Activated T-cell treated with anti-CD3 and anti-CD28 coated beads, Interleukin-2, amount 50 U/mL, for 48 hours (primary cell): ENCODE data around the gene HYAL1.
A peak's percentile ranks its signal among the peaks of the same experiment; 100 is the strongest.
"Not testable (repeated sequence)": the region's sequence is repeated elsewhere in the genome, so short reads cannot be mapped to it uniquely, and the experiment has no call there.

Experiments
- DNase-seq, 2 experiments: peaks; one replicate each; pipeline ENCODE4 v3.0.0-alpha.2; 2020

Gene HYAL1

DNA sequence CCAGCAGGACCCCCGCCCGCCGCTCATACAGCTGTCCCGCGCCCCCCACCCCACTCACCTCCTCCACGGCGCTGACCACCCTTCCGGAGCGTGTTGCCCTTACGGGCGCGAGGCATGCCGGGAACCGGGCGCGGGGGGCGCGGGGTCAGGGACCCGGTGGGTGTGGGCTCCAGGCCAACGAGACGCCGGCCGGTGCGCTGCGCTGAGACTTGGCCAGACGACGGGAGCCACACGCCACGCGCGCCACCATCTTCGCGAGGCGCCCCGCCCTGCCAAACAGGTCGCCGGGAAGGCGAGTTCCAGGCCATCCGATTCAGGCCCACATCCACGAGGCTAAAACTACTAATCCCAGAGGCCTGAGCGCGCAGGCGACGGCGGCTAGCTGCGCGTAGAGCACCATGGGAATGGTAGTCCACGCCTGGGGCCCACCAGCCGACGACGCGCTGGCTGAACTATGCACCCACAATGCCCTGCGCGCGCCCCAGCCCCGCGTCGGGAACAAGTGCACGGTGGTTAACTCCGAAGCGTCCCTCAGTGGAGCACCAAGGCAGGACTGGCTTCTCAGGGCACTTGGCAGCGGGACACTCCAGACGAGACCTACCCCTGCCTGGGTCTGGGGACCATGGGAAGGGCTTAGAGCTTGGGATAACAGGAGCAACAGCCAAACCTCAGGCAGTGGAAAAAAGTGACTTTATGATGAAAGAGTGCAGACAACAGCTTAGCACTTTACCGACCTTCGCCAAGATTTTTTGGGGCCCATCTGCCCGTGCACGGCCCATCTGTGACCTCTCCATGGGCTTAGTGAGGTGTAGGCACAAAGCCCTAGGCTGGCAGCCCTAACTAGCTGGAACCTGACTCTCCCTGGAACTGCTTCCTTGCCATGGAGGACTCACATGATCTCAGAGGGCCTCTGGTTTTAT lies 11.0 kb downstream of the HYAL1 start, which contains the start of gene IFRD2:
Gene IFRD2, minus strand, starts transcription at position 271 of the 920 bp plus-strand sequence. Its CDS starts 155 bp downstream, at position 116.
- peak; percentile 94 to 97 for DNase-seq

GRCh38 chr3:50290161-50290641 lies 13.2 kb downstream of the HYAL1 start:
- no peak for DNase-seq

- DNase-seq: no peak
These were observed 14.2 kb downstream of the HYAL1 start for GRCh38 chr3:50289130-50289529.

- no peak for DNase-seq
These were observed 14.9 kb downstream of the HYAL1 start for GRCh38 chr3:50288387-50289007.

DNA sequence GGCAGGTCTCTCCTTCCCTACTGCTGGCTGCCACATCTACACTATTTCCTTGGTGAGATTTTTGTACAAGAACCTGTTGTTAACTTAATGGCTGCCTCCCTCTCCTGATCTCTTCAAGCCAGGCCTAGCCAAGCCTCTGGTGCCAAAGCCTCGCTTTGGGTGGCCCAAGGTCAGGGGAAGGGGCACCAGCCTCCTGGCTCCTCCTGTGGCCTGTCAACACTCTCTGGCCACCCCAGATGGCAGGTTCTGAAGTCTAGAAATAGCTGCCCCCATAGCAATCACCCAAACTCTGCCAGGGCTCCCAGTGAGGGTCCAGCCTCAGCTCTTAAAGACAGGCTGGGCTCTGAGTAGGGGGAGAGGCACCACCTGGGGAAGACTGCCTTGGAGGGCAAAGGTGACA lies 16.1 kb downstream of the HYAL1 start:
- no peak for DNase-seq

GRCh38 chr3:50286322-50287227 lies 16.8 kb downstream of the HYAL1 start:
- no peak for DNase-seq

- DNase-seq: not testable (repeated sequence)
These were observed 19.3 kb downstream of the HYAL1 start for GRCh38 chr3:50284121-50284520.

DNA sequence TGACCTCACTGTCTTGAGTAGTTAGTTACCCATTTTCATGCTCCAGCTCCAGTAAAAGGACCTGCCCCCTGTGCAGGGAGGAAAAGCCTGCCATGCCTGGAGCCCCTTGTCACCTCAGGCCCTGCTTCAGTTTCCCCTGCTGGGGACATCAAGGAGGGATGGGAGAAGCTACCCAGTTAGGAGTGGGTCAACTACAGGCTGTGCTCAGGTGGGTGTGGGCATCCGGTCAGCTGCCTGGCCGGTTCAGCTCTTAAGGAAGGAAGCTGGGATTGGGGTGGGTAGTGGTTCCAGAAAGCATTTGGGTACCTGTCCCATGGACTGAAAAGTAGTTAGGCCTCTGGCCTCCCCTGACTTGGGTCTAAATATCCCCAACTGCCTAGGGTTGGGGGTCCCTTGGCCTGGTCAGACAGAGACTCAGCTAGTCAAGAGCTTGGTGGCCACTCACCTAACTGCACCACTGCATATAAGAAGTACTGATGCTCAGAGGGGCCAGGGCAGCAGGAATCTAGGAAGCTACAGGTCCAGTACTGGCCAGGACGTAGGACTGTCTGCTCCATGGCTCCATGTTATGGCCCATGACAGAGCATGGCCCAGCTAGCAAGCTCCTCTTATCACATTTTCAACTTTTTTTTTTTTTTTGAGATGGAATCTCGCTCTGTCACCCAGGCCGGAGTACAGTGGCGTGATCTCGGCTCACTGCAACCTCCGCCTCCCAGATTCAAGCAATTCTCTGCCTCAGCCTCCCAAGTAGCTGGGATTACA lies 23.9 kb downstream of the HYAL1 start:
- DNase-seq: no peak

GRCh38 chr3:50278880-50279224 lies 24.5 kb downstream of the HYAL1 start, which contains the start of gene LSMEM2:
Gene LSMEM2, plus strand, starts transcription at chr3:50279087. Its CDS starts 27 bp downstream, at chr3:50279114.
- DNase-seq: no peak

- DNase-seq: no peak
These were observed 25.1 kb downstream of the HYAL1 start for GRCh38 chr3:50278123-50278879.

DNA sequence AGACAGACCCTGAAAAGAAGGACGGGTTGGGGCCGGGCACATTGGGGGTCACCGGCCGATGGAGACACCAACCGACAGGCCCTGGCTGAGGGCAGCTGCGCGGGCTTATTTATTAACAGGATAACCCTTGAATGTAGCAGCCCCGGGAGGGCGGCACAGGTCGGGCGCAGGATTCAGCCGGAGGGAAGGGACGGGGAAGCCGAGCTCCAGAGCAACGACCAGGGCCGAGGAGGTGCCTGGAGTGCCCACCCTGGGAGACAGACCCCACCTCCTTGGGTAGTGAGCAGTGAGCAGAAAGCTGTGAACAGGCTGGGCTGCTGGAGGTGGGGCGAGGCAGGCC lies 26.6 kb downstream of the HYAL1 start:
- no peak for DNase-seq

DNA sequence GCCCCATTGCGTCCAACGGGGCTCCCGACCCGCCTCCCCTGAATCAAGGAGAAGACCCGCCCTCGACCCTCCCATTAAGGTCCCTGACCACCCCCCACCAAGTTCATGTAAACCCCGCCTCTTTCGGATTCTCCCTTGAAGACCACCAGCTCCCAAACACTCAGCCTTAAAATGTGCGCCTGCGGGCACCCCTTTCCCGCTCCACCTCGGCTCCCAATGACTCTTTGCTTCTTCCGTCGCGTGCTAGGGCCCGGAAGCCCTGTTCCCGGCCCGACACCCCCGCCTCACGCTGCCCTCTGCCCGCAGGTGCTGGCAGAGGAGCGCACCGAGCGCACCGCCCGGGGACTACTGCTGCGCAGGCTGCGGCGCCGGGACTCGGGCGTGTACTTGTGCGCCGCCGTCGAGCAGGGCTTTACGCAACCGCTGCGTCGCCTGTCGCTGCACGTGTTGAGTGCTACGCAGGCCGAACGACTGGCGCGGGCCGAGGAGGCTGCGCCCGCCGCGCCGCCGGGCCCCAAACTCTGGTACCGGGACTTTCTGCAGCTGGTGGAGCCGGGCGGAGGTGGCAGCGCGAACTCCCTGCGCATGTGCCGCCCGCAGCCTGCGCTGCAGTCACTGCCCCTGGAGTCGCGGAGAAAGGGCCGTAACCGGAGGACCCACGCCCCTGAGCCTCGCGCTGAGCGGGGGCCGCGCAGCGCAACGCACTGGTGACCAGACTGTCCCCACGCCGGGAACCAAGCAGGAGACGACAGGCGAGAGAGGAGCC lies 27.2 kb downstream of the HYAL1 start:
- DNase-seq: peak; percentile 45 to 64

DNA sequence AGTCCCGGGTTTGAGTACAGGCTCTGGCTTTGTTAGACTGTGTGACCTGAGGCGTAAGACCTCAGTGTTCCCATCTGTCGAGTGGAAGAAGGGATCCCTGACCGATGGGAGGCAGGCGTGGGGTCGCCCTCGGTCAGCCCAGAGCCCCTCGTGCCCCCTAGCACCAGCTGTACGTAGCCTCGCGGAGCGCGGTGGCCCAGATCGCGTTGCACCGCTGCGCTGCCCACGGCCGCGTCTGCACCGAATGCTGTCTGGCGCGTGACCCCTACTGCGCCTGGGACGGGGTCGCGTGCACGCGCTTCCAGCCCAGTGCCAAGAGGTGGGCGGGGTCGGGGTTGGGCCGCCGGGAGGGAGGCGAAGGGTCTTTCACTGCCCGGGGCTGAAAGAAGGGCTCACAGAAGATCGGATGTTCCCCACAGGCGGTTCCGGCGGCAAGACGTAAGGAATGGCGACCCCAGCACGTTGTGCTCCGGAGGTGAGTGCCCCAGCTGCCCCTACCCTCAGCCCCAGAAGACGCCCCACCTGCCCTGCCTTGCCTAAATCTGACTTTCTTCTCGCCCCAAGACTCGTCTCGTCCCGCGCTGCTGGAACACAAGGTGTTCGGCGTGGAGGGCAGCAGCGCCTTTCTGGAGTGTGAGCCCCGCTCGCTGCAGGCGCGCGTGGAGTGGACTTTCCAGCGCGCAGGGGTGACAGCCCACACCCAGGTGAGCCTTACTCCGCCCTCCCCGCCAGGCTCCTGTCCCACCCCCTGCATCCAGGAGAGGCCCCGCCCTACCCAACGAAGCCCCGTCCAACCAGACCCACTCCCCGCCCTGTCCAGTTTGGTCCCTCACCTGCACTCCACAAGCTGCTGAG lies 28.0 kb downstream of the HYAL1 start:
- DNase-seq: peak in 1 of 2 experiments; percentile 43

GRCh38 chr3:50274371-50275104 lies 28.8 kb downstream of the HYAL1 start:
- DNase-seq: peak; percentile 83 to 84

DNA sequence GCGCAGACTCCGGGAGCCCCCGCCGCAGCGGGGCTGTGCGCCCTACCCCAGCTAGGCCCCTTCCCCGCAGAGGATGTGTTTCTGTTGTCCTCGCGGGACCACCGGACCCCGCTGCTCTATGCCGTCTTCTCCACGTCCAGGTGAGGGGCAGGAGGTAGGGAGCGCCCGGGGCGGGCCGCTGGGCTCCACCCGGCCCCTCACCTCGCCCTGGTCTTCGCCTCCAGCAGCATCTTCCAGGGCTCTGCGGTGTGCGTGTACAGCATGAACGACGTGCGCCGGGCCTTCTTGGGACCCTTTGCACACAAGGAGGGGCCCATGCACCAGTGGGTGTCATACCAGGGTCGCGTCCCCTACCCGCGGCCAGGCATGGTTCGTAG lies 29.7 kb downstream of the HYAL1 start:
- DNase-seq: no peak

DNA sequence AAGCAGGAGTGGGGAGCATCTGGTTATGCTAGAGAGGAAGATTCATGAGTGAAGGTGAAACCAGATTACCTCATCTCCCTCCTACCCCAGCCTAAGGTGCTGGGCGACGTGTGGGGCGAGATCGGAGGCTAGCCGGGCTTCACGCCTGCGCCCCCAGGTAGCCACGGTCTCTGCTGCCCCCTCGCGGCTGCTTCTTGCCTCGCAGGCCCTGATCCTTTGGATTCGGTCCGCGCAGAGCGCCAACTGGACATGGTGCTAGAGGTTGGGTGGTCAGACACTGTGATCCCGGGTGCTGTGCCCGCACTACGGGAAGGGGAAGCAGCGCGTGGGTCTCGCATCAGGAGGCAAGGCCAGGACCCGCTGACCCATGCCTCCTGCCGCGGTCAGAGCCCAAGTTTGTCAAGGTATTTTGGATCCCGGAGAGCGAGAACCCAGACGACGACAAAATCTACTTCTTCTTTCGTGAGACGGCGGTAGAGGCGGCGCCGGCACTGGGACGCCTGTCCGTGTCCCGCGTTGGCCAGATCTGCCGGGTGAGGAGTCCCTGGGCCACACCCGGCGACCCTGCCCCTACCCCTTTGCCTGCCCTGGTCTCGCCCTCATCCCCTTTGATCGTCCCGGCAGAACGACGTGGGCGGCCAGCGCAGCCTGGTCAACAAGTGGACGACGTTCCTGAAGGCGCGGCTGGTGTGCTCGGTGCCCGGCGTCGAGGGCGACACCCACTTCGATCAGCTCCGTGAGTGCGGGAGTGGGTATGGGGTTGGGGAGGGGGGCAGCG lies 30.3 kb downstream of the HYAL1 start:
- DNase-seq: peak; percentile 96

GRCh38 chr3:50272538-50272910 lies 30.9 kb downstream of the HYAL1 start:
- not testable (repeated sequence) for DNase-seq

DNA sequence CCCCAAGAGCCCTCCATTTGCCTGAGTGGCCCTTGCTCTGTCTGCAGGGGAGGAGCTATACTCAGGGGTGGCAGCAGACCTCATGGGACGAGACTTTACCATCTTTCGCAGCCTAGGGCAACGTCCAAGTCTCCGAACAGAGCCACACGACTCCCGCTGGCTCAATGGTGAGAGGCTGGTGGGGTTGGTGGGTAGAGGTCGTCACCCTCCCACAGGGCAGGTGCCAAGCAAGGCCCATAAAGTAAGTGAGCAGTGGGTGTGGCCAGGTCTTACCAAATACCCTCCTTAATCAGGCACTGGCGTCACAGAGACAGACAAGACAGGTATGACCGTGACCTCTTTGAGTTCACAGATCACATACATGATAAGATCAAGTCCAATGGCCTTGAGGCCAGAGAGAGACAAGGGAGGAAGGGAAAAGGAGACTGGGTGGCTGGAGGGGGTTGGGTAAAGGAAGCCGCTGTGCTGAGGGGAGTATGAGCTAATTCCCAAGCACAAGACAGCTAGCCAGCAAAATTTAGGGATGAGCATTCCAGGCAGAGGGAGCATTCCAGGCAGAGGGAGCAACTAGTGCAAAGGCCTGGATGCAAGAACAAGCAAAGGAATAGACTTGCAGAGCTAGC lies 31.9 kb downstream of the HYAL1 start:
- no peak for DNase-seq
